SK-N-MC (cell line): ENCODE measurements around the gene NOTO.

Experiments used
- EZH2 ChIP-seq: fragments of 200-600 bp; sonication (generic); IDR thresholded peaks from one replicate; pipeline ENCODE4 v1.6.1; 2017; ENCODE audit warnings: antibody characterized with exemption
- FOXP2 ChIP-seq: optimal IDR thresholded peaks from 2 replicates; pipeline ENCODE3; 2011; ENCODE audit warnings: mild to moderate bottlenecking, moderate library complexity; ENCODE audit not compliant: insufficient read depth; ENCODE audit errors: extremely low read length, control extremely low read depth
- POLR2AphosphoS5 ChIP-seq: IDR thresholded peaks from 2 replicates; pipeline ENCODE4 v1.6.1; 2012; ENCODE audit warnings: mild to moderate bottlenecking, low read depth, low read length, borderline replicate concordance

DNA sequence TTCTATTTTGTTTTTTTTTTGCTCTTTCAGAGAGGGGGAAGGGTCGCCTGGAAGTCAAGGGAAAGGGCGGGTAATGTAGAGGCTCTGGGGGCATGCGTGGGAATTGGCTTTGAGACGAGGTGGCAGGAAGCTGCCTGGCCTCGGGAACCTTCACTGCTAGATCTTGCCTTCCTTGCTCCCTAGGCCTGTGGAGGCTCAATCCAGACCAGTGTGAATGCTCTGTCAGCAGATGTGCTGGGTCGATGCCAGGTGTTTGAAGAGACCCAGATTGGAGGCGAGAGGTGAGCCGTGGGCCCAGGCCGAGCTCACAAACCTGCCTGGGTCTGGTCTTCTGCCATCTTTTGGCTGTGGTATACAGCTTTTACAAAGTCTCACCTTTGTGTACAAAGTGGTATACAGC is 47.3 kb downstream of the NOTO start:
- no peak for TF ChIP-seq POLR2AphosphoS5
- TF ChIP-seq EZH2 = no peak
- TF ChIP-seq FOXP2 = no peak
